HS-27A (cell line): ENCODE measurements around the gene LEFTY1.

ENCODE experiments used
- DNase-seq: peaks from one replicate; pipeline ENCODE4 v3.0.0-alpha.2; 2012; ENCODE audit warnings: low read depth, missing footprints

LEFTY1 gene

GRCh38 chr1:225871359-225872074 lies 17.4 kb downstream of the LEFTY1 start:
- DNase-seq = no peak

GRCh38 chr1:225870911-225871310 lies 18.0 kb downstream of the LEFTY1 start:
- DNase-seq = no peak

GRCh38 chr1:225868631-225869330 lies 20.2 kb downstream of the LEFTY1 start:
- DNase-seq = no peak

GRCh38 chr1:225866981-225867380 lies 22.0 kb downstream of the LEFTY1 start:
- no peak for DNase-seq

- DNase-seq = no peak
Observed at GRCh38 chr1:225866061-225866837, 22.7 kb downstream of the LEFTY1 start.

- DNase-seq = no peak
Observed at GRCh38 chr1:225865514-225865913, 23.4 kb downstream of the LEFTY1 start.

GRCh38 chr1:225863167-225863566 lies 25.8 kb downstream of the LEFTY1 start:
- no peak for DNase-seq

- DNase-seq = no peak
Observed at GRCh38 chr1:225862581-225862950, 26.4 kb downstream of the LEFTY1 start.

GRCh38 chr1:225861834-225862580 lies 26.9 kb downstream of the LEFTY1 start:
- no peak for DNase-seq

- DNase-seq = no peak
Observed at GRCh38 chr1:225860876-225861441, 28.0 kb downstream of the LEFTY1 start.

GRCh38 chr1:225860107-225860506 lies 28.8 kb downstream of the LEFTY1 start:
- DNase-seq = no peak

- no peak for DNase-seq
Observed at GRCh38 chr1:225859151-225859550, 29.8 kb downstream of the LEFTY1 start.

GRCh38 chr1:225857256-225857655 lies 31.7 kb downstream of the LEFTY1 start:
- DNase-seq = no peak

- no peak for DNase-seq
Observed at GRCh38 chr1:225855503-225856300, 33.2 kb downstream of the LEFTY1 start.

GRCh38 chr1:225853441-225853840 lies 35.5 kb downstream of the LEFTY1 start:
- no peak for DNase-seq

- DNase-seq = no peak
Observed at GRCh38 chr1:225852413-225853124, 36.4 kb downstream of the LEFTY1 start.

GRCh38 chr1:225851805-225852204 lies 37.1 kb downstream of the LEFTY1 start:
- no peak for DNase-seq

GRCh38 chr1:225850370-225850769 lies 38.6 kb downstream of the LEFTY1 start:
- DNase-seq = no peak

- no peak for DNase-seq
Observed at GRCh38 chr1:225849925-225850324, 39.0 kb downstream of the LEFTY1 start.
